Ascending aorta (tissue), 2 donors: ENCODE measurements around the gene ADORA1. TPM values are rescaled to one million over a fixed set of nuclear protein-coding genes. Genes with fewer than 3 reads are reported as not detected.

ENCODE experiments used
- DNase-seq, 2 donors: peaks; one replicate each; pipeline ENCODE4 v3.0.0-alpha.2; 2019; ENCODE audit warnings: low spot score in 2 of 2
- H3K27ac ChIP-seq, 2 donors: fragments of 200-600 bp; sonication (generic); one replicate each; pipeline ENCODE4 v1.5.1; 2016 to 2017; ENCODE audit warnings: mild to moderate bottlenecking in 1 of 2
- H3K27me3 ChIP-seq: fragments of 200-600 bp; sonication (generic); one replicate; pipeline ENCODE4 v1.5.1; 2017
- H3K36me3 ChIP-seq, 2 donors: fragments of 200-600 bp; sonication (generic); one replicate each; pipeline ENCODE4 v1.5.1; 2016
- H3K4me1 ChIP-seq, 2 donors: fragments of 200-600 bp; sonication (generic); one replicate each; pipeline ENCODE4 v1.5.1; 2016 to 2017; ENCODE audit warnings: mild to moderate bottlenecking in 1 of 2
- H3K4me3 ChIP-seq, 2 donors: fragments of 200-600 bp; sonication (generic); one replicate each; pipeline ENCODE4 v1.5.1; 2016 to 2017; ENCODE audit warnings: mild to moderate bottlenecking in 1 of 2
- H3K9me3 ChIP-seq, 2 donors: fragments of 200-600 bp; sonication (generic); one replicate each; pipeline ENCODE4 v1.5.1; 2016
- intact Hi-C: fragments of 100-400 bp; cut with DNase I; formaldehyde crosslinking; loops from one replicate; pipeline ENCODE4 v1.15.1; 2023
- total RNA-seq: library from RNA; depleted of rRNA; stranded (reverse); fragments of >200 nt; gene quantifications from one replicate; pipeline ENCODE4 v1.1.0, GENCODE V29; 2016
- TF ChIP-seq, protein P1 (sequence below), 3 experiments: fragments of 200-600 bp in 2 of 3; fragments of 450-650 bp in 1 of 3; sonication (generic) in 2 of 3; IDR thresholded peaks; one replicate each; pipeline ENCODE4 v1.5.1; 2016 to 2019; ENCODE audit warnings: antibody characterized with exemption in 3 of 3, mild to moderate bottlenecking in 1 of 3, moderate library complexity in 1 of 3

The ADORA1 gene
- total RNA-seq, 1 donor from 2014 or later, result 2.0 TPM

DNA sequence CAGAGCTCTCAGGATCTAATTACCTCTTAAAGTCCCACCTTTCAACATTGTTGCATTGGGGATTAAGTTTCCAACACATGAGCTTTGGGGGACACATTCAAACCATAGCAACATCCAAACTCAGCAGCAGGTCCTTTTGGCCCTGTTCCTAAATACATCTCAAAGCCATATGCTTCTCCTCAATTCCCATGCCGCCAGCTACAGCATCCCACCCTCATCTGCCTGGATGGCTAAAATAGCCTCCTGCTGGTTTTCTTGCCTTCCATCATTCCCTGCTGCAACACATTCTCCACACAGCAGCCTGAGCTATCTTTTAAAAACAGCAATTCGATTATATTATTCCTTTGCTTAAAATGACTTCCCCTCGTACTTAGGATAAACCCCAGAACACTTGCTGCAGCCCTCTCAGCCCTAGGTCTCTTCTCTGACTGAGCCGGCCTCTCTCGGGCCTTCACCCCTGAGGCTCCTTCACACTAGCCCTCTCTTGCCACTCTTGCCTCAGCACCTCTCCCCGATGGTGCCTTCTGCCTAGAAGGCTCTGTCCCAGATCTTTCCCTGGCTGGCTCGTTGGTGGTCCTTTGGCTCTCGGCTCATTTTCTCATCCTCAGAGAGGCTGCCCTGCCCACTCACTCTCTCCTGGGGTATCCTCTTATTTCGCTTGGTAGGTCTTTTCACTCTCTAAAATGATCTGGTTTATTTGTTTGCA lies 31.6 kb downstream of the ADORA1 start:
- no peak overlapping the region for H3K27ac ChIP-seq
- no peak overlapping the region for H3K4me3 ChIP-seq
- H3K4me1 ChIP-seq, result no peaks in the 10 kb centered on the region
- intact Hi-C loops, result no loop called here
- TF ChIP-seq, protein P1, sequence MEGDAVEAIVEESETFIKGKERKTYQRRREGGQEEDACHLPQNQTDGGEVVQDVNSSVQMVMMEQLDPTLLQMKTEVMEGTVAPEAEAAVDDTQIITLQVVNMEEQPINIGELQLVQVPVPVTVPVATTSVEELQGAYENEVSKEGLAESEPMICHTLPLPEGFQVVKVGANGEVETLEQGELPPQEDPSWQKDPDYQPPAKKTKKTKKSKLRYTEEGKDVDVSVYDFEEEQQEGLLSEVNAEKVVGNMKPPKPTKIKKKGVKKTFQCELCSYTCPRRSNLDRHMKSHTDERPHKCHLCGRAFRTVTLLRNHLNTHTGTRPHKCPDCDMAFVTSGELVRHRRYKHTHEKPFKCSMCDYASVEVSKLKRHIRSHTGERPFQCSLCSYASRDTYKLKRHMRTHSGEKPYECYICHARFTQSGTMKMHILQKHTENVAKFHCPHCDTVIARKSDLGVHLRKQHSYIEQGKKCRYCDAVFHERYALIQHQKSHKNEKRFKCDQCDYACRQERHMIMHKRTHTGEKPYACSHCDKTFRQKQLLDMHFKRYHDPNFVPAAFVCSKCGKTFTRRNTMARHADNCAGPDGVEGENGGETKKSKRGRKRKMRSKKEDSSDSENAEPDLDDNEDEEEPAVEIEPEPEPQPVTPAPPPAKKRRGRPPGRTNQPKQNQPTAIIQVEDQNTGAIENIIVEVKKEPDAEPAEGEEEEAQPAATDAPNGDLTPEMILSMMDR (IDR thresholded peaks at IDR 0.05), result no peak
- no peaks in the 10 kb centered on the region for H3K27me3 ChIP-seq
- peaks cover 0 to 4% of the 10 kb centered on the region in 2 donors for H3K9me3 ChIP-seq
- H3K36me3 ChIP-seq, result no peaks in the 10 kb centered on the region
- no peak for DNase-seq

DNA sequence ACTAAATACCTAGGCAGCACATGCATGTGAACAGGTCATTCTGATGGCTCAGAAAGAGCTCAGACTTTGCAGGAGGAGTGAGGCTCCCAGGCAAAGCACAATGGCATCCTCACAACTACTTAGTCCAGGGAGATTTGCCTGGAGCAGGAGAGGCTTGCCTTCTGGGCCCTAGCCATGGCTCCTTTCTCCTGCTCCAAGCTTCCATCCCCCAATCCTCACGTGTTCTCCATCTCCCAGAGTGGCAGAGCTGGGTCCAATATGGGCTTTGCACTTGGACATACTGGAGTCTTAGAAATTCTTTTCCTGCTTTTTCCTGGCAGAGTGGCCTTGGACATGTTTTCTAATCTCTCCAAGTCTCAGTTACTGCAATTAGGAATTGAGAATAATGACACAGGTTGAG lies 32.3 kb downstream of the ADORA1 start:
- no peak for DNase-seq
- H3K9me3 ChIP-seq, result peaks cover 0 to 4% of the 10 kb centered on the region in 2 donors
- TF ChIP-seq, protein P1 (IDR thresholded peaks at IDR 0.05), result no peak
- H3K27ac ChIP-seq, result no peak overlapping the region
- H3K4me3 ChIP-seq, result no peak overlapping the region
- no peaks in the 10 kb centered on the region for H3K4me1 ChIP-seq
- H3K36me3 ChIP-seq, result no peaks in the 10 kb centered on the region
- intact Hi-C loops, result no loop called here
- no peaks in the 10 kb centered on the region for H3K27me3 ChIP-seq

DNA sequence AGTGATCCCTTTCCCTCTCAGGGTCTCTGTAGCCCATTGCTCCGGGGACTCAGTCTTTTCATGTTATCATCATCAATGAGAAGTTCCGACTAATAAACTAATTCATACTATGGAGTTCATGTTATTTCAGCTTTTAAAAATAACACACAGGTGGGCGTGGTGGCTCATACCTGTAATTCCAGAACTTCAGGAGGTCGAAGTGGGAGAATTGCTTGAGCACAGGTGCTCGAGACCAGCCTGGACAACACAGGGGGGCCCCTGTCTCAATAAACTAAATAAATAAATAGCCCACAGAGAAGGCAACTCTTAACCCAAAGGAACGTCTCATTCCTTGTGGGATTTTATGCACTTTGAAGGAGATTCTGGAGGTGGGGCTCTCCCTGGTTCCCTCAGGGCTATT lies 33.6 kb downstream of the ADORA1 start:
- intact Hi-C loops, result no loop called here
- DNase-seq, result no peak
- Histone ChIP-seq H3K4me3 (no peak overlapping the region), H3K36me3 (no peaks in the 10 kb centered on the region), H3K9me3 (peaks cover 0 to 4% of the 10 kb centered on the region in 2 donors), H3K4me1 (no peaks in the 10 kb centered on the region), H3K27ac (no peak overlapping the region), H3K27me3 (no peaks in the 10 kb centered on the region)
- TF ChIP-seq, protein P1 (IDR thresholded peaks at IDR 0.05), result no peak

DNA sequence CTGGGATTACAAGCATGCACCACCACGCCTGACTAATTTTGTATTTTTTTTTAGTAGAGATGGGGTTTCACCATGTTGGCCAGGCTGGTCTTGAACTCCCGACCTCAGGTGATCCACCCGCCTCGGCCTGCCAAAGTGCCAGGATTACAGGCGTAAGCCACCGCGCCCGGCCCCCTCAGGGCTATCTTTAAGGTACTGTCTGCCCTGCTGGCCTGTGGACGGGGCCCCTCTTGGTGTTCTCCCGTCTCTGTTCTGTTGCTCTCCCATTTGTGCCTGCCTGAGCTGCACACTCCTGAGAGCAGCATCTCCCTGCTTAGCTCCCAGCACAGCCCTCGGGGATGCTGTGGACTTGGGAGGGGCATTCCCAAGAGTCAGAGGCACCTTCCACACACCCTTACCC lies 34.2 kb downstream of the ADORA1 start:
- no peaks in the 10 kb centered on the region for H3K4me1 ChIP-seq
- H3K36me3 ChIP-seq, result no peaks in the 10 kb centered on the region
- TF ChIP-seq, protein P1 (IDR thresholded peaks at IDR 0.05), result no peak
- no peak overlapping the region for H3K27ac ChIP-seq
- no peaks in the 10 kb centered on the region for H3K27me3 ChIP-seq
- intact Hi-C loops, result no loop called here
- no peak overlapping the region for H3K4me3 ChIP-seq
- DNase-seq, result no peak
- peaks cover 0 to 4% of the 10 kb centered on the region in 2 donors for H3K9me3 ChIP-seq

DNA sequence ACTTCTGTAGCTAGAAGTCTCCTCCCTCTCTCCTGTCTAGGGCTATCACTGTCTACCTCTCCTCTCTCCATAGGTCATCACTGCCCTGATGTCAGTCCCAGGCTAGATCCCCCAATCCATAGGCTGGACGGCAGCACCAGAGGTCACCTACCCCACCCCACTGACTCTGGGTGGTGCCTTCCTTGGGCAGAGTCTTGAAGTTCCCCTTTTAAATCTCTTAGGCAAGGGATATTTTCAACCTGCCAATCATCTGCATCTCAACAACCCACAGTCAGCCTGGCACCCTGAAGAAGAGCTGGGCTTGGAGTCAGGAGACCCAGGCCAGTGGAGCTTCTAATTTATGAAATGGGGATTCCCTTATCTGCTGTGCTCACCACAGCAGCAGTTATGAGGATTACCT lies 34.9 kb downstream of the ADORA1 start:
- no peak for DNase-seq
- Histone ChIP-seq H3K27ac (no peak overlapping the region), H3K4me3 (no peak overlapping the region), H3K9me3 (peaks cover 0 to 4% of the 10 kb centered on the region in 2 donors), H3K27me3 (no peaks in the 10 kb centered on the region), H3K4me1 (no peaks in the 10 kb centered on the region), H3K36me3 (no peaks in the 10 kb centered on the region)
- intact Hi-C loops, result no loop called here
- TF ChIP-seq, protein P1 (IDR thresholded peaks at IDR 0.05), result no peak
